NCI-H82 (cell line): ENCODE data around the gene GATM.
"Not testable (repeated sequence)": the region's sequence is repeated elsewhere in the genome, so short reads cannot be mapped to it uniquely, and the experiment has no call there.

ENCODE experiments used
- DNase-seq: peaks from one replicate; lab custom pipeline; 2025; lab: John Stamatoyannopoulos, UW

Gene GATM

DNA sequence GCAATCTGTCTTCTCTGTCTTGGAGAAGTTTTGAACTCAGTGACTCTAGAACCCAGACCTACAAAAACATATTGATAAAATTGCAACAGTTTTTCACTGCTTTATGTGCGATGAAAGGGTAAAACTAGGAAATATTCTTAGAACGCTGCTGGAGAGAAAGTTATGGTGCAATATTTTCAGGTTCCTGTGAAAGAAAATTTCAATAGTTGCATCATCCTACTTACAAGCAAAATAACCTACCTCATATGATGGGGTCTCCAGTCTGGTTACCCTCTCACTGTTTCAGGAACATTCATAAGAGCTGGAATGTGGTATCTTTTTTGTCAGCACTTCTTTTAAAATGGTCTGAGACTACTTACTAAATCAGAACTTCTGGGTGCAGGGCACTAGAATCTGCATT lies 27.1 kb downstream of the GATM start:
- no peak for DNase-seq

DNA sequence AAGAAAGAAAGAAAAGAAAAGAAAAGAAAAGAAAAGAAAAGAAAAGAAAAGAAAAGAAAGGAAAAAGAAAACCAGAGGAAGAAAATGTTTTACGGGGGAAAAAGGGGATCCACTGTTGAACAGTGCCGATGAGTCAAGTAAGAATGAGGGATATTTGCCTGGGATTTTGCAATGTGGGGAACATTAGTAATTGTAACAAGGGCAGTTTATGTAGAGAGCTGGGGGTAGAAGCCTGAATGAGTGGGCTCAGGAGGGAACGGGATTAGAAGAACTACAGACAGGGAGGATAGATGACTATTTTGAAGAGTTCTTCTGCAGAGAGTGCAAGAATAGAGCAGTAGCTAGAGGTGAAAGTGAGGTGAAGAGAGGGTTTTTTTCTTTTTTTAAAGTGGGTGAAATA lies 28.7 kb downstream of the GATM start:
- no peak for DNase-seq

DNA sequence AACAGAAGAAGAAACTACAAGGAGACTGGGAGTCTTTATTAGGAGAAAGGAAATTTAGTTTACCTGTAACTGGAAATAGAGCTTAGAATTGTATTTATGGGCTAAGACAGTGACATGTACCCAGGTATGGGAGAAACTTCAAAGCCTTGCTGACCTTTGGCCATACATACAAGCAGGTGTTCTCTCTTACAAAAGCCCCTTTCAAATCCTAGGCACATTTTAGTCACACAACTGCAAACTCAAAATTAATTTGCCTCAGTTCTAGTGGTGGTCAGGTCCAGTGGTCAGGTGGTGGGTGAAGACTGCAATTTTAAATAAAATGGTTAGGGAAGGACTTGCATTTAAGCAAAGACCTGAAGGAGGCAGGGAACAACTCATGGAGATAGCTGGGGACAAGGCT lies 30.4 kb downstream of the GATM start:
- no peak for DNase-seq

DNA sequence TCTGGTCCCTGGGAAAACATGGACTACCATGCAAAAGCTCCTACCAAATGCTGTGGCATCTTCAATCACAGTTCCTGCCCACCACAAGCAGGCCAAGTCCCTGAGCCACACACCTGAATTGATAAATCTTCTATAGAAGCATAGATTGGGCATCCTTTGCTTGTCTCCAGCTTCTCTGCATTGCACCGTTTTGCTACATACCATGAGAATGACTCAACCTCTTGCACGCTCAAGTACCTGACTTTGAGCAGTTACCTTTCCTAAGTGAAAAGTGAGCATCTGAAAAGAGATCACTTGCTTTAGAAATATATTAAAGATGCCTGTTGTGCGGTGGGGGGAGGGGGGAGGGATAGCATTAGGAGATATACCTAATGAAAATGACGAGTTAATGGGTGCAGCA lies 31.3 kb downstream of the GATM start:
- DNase-seq: no peak

- no peak for DNase-seq
These were observed 32.0 kb downstream of the GATM start for GRCh38 chr15:45346381-45346780.

DNA sequence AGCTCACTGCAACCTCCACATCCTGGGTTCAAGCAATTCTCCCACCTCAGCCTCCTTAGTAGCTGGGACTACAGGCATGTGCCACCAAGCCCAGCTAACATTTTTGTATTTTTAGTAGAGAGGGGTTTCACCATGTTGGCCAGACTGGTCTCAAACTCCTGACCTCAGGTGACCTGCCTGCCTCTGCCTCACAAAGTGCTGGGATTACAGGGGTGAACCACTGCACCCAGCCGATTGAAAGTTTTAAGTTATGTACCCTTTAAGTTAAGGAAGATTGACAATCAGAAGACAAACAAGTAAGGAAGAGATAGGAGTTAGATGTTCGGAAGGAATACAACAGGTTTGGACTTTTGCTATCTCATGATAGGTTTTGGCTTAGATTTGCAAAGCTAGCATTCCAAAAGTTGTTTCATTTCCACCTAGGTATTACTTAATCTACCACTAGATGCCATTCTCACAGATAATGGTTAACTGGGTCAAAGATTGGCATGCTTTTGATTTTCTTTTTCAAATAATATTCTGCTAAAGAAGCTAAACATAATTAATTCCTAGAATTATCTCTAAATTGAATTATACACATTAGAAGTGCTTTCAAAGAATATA lies 35.0 kb downstream of the GATM start:
- DNase-seq: no peak

DNA sequence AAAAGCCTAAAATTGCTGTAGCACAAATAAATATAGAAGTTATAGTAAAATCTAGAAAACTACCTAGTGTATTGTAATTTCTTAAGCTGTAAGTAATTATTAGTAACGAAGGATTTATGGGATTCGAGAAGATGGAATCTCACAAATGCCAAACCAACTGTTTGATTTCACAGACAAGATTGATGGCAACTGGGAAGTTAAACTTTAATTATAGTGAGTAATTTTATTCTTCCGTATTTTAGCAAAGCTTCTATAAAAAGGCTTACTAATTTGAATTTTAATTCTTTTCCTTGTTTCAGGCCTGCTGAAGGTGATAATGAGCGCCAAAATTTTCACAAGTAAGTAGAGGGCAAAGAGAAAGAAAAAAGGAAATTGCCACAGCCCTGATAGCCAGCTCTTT lies 36.6 kb downstream of the GATM start:
- no peak for DNase-seq

DNA sequence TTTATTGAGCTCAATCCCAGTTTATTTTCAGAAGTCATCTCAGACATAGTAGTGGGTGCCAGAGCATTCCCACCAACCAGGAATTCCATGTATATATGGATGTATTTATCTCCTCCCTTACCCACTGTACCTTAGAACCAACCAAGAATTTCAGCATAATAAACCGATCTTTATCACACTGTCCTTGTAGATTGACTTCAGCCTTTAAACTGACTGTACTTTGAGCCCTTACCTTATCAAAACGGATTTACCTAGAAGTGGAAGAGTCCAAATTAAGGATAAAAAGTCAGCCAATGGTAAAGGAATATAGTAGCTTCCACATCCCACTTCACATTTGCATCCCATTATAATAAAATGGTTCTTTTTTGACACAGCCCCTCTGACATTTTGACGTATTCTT lies 37.9 kb downstream of the GATM start:
- no peak for DNase-seq

GRCh38 chr15:45338417-45338816 lies 39.9 kb downstream of the GATM start:
- DNase-seq: no peak

- DNase-seq: no peak
These were observed 41.1 kb downstream of the GATM start for GRCh38 chr15:45337224-45337623.

GRCh38 chr15:45333550-45333949 lies 44.8 kb downstream of the GATM start:
- peak; percentile 74 for DNase-seq

DNA sequence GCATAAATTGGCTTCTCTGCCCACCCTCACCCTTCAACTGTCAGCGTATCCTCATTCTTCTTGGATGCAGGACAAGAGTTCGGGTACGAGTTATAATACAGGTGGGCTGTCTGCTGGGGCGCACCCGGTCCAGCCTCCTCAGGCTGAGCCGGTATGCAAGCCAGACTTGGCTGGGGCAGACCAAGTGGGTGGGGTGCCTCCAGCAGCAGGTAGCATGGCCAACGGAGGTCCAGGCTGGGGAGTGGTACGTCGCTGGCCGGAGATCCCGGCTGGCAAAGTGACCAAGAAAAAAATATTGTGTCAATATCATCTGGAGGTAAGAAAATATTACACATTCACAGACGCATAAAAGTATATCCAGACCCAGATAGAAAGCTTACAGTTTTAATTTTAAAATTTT lies 45.6 kb downstream of the GATM start:
- no peak for DNase-seq

DNA sequence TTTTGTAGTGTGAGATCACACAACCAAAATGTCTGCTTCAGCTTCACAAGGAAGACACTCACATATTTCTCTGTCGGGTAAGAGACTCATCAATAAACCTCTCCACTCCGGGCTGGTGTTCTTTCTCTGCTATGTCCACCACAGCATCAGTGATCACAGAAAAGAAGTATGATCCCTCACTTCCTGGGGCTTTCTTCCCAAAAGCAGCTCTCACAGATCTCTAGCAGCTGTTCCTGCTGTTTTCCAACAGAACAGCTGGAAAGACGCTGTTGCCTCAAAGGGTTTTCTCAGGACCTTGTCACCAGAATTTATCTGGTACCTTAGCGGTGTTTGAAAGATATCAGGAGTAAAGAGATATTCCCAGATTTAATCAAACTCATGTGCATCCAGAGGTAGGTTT lies 46.4 kb downstream of the GATM start:
- no peak for DNase-seq

GRCh38 chr15:45328663-45329062 lies 49.7 kb downstream of the GATM start:
- DNase-seq: no peak

GRCh38 chr15:45326741-45327140 lies 51.6 kb downstream of the GATM start:
- DNase-seq: no peak

DNA sequence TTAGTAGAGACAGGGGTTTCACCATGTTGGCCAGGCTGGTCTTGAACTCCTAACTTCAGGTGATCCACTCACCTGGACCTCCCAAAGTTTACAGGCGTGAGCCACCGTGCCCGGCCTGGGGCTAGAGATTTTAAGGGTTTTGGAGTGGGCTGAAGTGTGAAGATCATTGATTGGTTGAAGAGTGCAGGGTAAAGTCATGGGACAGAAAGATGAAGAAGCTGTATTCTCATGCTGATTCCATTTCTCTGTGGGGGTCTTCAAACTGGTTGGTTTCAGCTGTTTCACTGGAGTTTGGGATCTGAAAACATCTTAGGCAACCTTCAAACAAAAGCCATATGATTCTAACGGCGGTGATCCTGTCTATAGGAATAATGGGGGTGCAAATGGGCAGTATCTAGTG lies 52.1 kb downstream of the GATM start:
- DNase-seq: no peak

DNA sequence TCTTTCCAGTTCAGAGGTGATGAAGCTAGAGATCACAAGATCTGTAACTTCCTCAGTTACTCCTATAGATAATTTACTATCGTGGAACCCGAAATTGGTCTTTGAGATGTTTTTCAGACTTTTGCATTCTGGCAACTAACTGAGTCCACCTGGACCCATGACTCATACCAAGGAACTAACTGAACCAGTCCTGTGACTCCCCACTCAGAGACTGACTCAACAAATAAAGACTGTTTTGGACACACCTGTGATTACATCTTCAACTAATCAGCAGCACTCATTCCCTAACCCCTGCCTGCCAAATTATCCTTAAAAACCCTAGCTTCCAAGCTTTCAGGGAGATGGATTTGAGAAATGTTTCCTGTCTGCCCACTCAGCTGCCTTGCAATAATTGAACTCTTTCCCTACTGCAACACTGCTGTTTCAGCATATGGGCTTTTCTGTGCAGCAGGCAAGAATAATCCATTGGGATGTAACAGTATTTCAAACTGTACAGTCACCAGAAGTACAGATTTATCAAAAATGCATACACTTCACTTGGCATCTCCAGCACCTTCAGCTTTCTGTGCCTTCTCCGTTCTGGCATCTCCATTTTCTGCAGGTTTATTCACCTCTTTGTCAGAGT lies 57.7 kb downstream of the GATM start:
- DNase-seq: no peak

DNA sequence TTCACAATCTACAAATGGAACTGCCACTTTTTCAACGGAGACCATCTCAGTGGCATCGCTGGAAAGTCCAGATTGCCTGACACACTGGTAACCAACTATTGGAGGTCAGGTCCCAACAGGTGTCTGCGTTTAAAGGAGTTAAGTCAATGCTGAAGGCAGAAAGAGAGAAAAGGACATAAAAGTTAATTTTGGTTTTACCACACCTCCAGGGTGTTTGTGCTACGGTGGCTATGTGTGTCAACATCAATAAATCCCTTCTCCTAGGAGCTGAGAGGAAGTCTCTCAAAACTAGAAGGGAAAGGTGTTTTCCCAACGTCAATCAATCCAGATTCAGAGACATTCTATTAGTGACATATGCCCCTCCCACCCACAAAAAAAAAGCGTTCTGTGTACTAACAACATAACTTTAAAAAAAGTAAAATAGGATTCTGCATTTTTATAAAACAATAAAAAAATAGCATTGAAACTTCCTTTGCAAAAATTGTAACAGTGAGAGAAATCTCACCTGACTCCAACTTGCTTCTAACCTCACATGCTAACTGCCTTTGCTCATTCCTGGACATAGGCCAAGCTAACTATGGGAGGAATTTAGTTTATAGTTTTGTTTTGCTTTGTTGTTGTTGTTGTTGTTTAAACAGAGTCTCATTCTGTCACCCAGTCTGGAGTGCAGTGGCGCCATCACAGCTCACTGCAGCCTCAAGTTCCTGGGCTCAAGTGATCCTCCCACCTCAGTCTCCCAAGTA lies 58.7 kb downstream of the GATM start:
- no peak for DNase-seq

GRCh38 chr15:45314960-45315359 lies 63.4 kb downstream of the GATM start:
- DNase-seq: no peak

GRCh38 chr15:45314117-45314516 lies 64.2 kb downstream of the GATM start:
- DNase-seq: not testable (repeated sequence)
